Smooth muscle cell (in vitro differentiated cells): ENCODE measurements around the gene MRPS34. TPM values are rescaled to one million over a fixed set of nuclear protein-coding genes. Genes with fewer than 3 reads are reported as not detected.
A peak's percentile ranks its signal among the peaks of the same experiment; 100 is the strongest.

Experiments
- DNase-seq: peaks from one replicate; lab custom pipeline; 2025; ENCODE audit not compliant: unreplicated experiment; lab: John Stamatoyannopoulos, UW
- H2AFZ ChIP-seq: fragments of 200-600 bp; sonication (generic); 2 replicates; pipeline ENCODE4 v1.6.0; 2016; ENCODE audit warnings: antibody characterized with exemption, low read depth, mild to moderate bottlenecking
- H3F3A ChIP-seq: fragments of 200-600 bp; sonication (generic); 2 replicates; pipeline ENCODE4 v1.6.0; 2017; ENCODE audit warnings: antibody characterized with exemption, low read depth
- H3K27ac ChIP-seq: fragments of 200-600 bp; sonication (generic); 2 replicates; pipeline ENCODE4 v1.5.1; 2016; ENCODE audit warnings: low read depth, mild to moderate bottlenecking
- H3K27me3 ChIP-seq: fragments of 200-600 bp; sonication (generic); 2 replicates; pipeline ENCODE4 v1.6.1; 2016; ENCODE audit warnings: low read depth, mild to moderate bottlenecking
- H3K36me3 ChIP-seq: fragments of 200-600 bp; sonication (generic); 2 replicates; pipeline ENCODE4 v1.5.1; 2016; ENCODE audit warnings: low read depth
- H3K4me1 ChIP-seq: fragments of 200-600 bp; sonication (generic); 2 replicates; pipeline ENCODE4 v1.5.1; 2016; ENCODE audit warnings: low read depth
- H3K4me2 ChIP-seq: fragments of 200-600 bp; sonication (generic); 2 replicates; pipeline ENCODE4 v1.6.0; 2016; ENCODE audit warnings: mild to moderate bottlenecking
- H3K4me3 ChIP-seq: fragments of 200-600 bp; sonication (generic); 2 replicates; pipeline ENCODE4 v1.5.1; 2016; ENCODE audit warnings: mild to moderate bottlenecking
- H3K79me2 ChIP-seq: fragments of 200-600 bp; sonication (generic); 2 replicates; pipeline ENCODE4 v1.6.0; 2016; ENCODE audit warnings: low read depth, mild to moderate bottlenecking
- H3K9ac ChIP-seq: fragments of 200-600 bp; sonication (generic); 2 replicates; pipeline ENCODE4 v1.6.0; 2016; ENCODE audit warnings: low read depth
- H3K9me3 ChIP-seq: fragments of 200-600 bp; sonication (generic); replicated peaks from 2 replicates; pipeline ENCODE4 v1.5.1; 2016; ENCODE audit warnings: low read depth
- H4K20me1 ChIP-seq: fragments of 200-600 bp; sonication (generic); 2 replicates; pipeline ENCODE4 v1.6.0; 2016; ENCODE audit warnings: low read depth
- WGBS: methylation state at CpG from one replicate; pipeline ENCODE4 v1.1.7; 2016; ENCODE audit warnings: low lambda C conversion rate; 5-methylcytosine and 5-hydroxymethylcytosine counted together
- polyA plus RNA-seq: library from polyadenylated mRNA; unstranded; fragments of >200 nt; fragmentation: Nextera tagmentation; extraction: Ambion mirVana; gene quantifications from 2 replicates; pipeline ENCODE4 v1.2.1, GENCODE V29; 2016
- total RNA-seq: library from RNA; depleted of rRNA; stranded (reverse); fragments of >200 nt; gene quantifications from 2 replicates; pipeline ENCODE4 v1.2.3, GENCODE V29; 2014
- TF ChIP-seq, protein P1 (sequence below): fragments of 200-600 bp; sonication (generic); IDR thresholded peaks from 2 replicates; pipeline ENCODE4 v1.5.1; 2017; ENCODE audit warnings: borderline replicate concordance, mild to moderate bottlenecking, antibody characterized with exemption; ENCODE audit not compliant: insufficient read depth, poor library complexity, severe bottlenecking

MRPS34 gene
- total and polyA plus RNA-seq, 2 experiments from 2014 or later: 62.9 to 111 TPM

- Histone ChIP-seq H3K79me2 (peaks cover 24% of the 10 kb centered on the region), H2AFZ (no peak within 1 kb of the TSS)
Measured at GRCh38 chr16:1771188-1771863, 1.6 kb downstream of the MRPS34 start, which contains the start of gene NME3. TSS of gene NME3 (minus strand) at chr16:1771543. CDS start at chr16:1771534, 9 bp downstream.

GRCh38 chr16:1770328-1771187 lies 2.4 kb downstream of the MRPS34 start:
- Histone ChIP-seq H3K79me2 (peaks cover 24% of the 10 kb centered on the region), H3K9me3 (no peaks in the 10 kb centered on the region), H4K20me1 (peaks cover 23% of the 10 kb centered on the region), H3K4me3 (peak overlapping the region; percentile 83), H3K9ac (peak overlapping the region; percentile 54), H3K36me3 (no peaks in the 10 kb centered on the region), H3K27ac (peak overlapping the region; percentile 27), H3K27me3 (no peaks in the 10 kb centered on the region), H2AFZ (no peak overlapping the region), H3K4me2 (peak overlapping the region; percentile 100), H3K4me1 (peaks cover 20% of the 10 kb centered on the region), H3F3A (peaks cover 8% of the 10 kb centered on the region)
- peak; percentile 22 for DNase-seq
- WGBS: 17% methylated on average over 73 of the region's 81 CpGs
- TF ChIP-seq, protein P1, sequence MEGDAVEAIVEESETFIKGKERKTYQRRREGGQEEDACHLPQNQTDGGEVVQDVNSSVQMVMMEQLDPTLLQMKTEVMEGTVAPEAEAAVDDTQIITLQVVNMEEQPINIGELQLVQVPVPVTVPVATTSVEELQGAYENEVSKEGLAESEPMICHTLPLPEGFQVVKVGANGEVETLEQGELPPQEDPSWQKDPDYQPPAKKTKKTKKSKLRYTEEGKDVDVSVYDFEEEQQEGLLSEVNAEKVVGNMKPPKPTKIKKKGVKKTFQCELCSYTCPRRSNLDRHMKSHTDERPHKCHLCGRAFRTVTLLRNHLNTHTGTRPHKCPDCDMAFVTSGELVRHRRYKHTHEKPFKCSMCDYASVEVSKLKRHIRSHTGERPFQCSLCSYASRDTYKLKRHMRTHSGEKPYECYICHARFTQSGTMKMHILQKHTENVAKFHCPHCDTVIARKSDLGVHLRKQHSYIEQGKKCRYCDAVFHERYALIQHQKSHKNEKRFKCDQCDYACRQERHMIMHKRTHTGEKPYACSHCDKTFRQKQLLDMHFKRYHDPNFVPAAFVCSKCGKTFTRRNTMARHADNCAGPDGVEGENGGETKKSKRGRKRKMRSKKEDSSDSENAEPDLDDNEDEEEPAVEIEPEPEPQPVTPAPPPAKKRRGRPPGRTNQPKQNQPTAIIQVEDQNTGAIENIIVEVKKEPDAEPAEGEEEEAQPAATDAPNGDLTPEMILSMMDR: no peak

More at GRCh38 chr16:1771188-1771863, 1.6 kb downstream of the MRPS34 start, which contains the start of gene NME3:
- Histone ChIP-seq H3K36me3 (no peaks in the 10 kb centered on the region), H4K20me1 (peaks cover 23% of the 10 kb centered on the region), H3K9me3 (no peaks in the 10 kb centered on the region), H3K4me1 (peaks cover 20% of the 10 kb centered on the region), H3K27ac (peak within 1 kb of the TSS; percentile 68), H3K4me2 (peak within 1 kb of the TSS; percentile 100), H3K4me3 (peak within 1 kb of the TSS; percentile 83), H3F3A (peaks cover 8% of the 10 kb centered on the region), H3K9ac (peak within 1 kb of the TSS; percentile 86), H3K27me3 (no peaks in the 10 kb centered on the region)
- 2% methylated on average over 34 of the region's 79 CpGs for WGBS
- TF ChIP-seq, protein P1: no peak
- peak; percentile 35 for DNase-seq

GRCh38 chr16:1769402-1770300 lies 3.3 kb downstream of the MRPS34 start:
- Histone ChIP-seq H3K36me3 (no peaks in the 10 kb centered on the region), H3K27me3 (no peaks in the 10 kb centered on the region), H3F3A (peaks cover 8% of the 10 kb centered on the region), H3K4me3 (peak overlapping the region; percentile 83), H2AFZ (no peak overlapping the region), H3K27ac (peak overlapping the region; percentile 15), H3K4me1 (peaks cover 20% of the 10 kb centered on the region), H3K79me2 (peaks cover 17% of the 10 kb centered on the region), H3K9ac (no peak overlapping the region), H4K20me1 (peaks cover 23% of the 10 kb centered on the region), H3K9me3 (no peaks in the 10 kb centered on the region), H3K4me2 (peak overlapping the region; percentile 100)
- TF ChIP-seq, protein P1: no peak
- 92% methylated on average over 27 of the region's 27 CpGs for WGBS
- DNase-seq: no peak
